SK-N-MC (cell line): ENCODE data around the gene FABP6.
"Not testable (repeated sequence)": the region's sequence is repeated elsewhere in the genome, so short reads cannot be mapped to it uniquely, and the experiment has no call there.

Experiments
- EZH2 ChIP-seq: fragments of 200-600 bp; sonication (generic); IDR thresholded peaks from one replicate; pipeline ENCODE4 v1.6.1; 2017; ENCODE audit warnings: antibody characterized with exemption
- POLR2AphosphoS5 ChIP-seq: IDR thresholded peaks from 2 replicates; pipeline ENCODE4 v1.6.1; 2012; ENCODE audit warnings: mild to moderate bottlenecking, low read depth, low read length, borderline replicate concordance

GRCh38 chr5:160193076-160193475 is 36.2 kb upstream of the FABP6 start:
- TF ChIP-seq POLR2AphosphoS5, EZH2: not testable (repeated sequence)
